Glomerular visceral epithelial cell (primary cell): Measurements from ENCODE around the gene LCE5A.
A peak's percentile ranks its signal among the peaks of the same experiment; 100 is the strongest.
"Not testable (repeated sequence)": the region's sequence is repeated elsewhere in the genome, so short reads cannot be mapped to it uniquely, and the experiment has no call there.

Experiments
- DNase-seq: peaks from one replicate; pipeline ENCODE4 v3.0.0-alpha.2; 2016; ENCODE audit errors: extremely low spot score

LCE5A gene

GRCh38 chr1:152510503-152510902, at the start of gene LCE5A:
LCE5A (plus strand) TSS chr1:152510803; CDS start chr1:152511535, 732 bp downstream.
- no peak for DNase-seq

GRCh38 chr1:152461544-152461943, 49.1 kb upstream of the LCE5A start:
- peak; percentile 77 for DNase-seq

GRCh38 chr1:152462636-152463035, 48.0 kb upstream of the LCE5A start:
- DNase-seq: no peak

GRCh38 chr1:152466217-152466616, 44.4 kb upstream of the LCE5A start:
- DNase-seq: no peak

GRCh38 chr1:152473887-152474537, 36.6 kb upstream of the LCE5A start:
- peak; percentile 25 for DNase-seq

GRCh38 chr1:152479792-152480595, 30.6 kb upstream of the LCE5A start:
- DNase-seq: peak; percentile 58

GRCh38 chr1:152481869-152482664, 28.5 kb upstream of the LCE5A start:
- peak; percentile 31 for DNase-seq

- no peak for DNase-seq
Observed at GRCh38 chr1:152486400-152487006, 24.1 kb upstream of the LCE5A start.

GRCh38 chr1:152487871-152488270, 22.7 kb upstream of the LCE5A start:
- DNase-seq: no peak

GRCh38 chr1:152491537-152491936, 19.1 kb upstream of the LCE5A start:
- not testable (repeated sequence) for DNase-seq

GRCh38 chr1:152495066-152495675, 15.4 kb upstream of the LCE5A start:
- DNase-seq: no peak

GRCh38 chr1:152497273-152497672, 13.3 kb upstream of the LCE5A start:
- no peak for DNase-seq

- DNase-seq: no peak
Observed at GRCh38 chr1:152501704-152502103, 8.9 kb upstream of the LCE5A start.

GRCh38 chr1:152502496-152503180, 8.0 kb upstream of the LCE5A start:
- DNase-seq: peak; percentile 33

GRCh38 chr1:152505083-152505482, 5.5 kb upstream of the LCE5A start:
- no peak for DNase-seq

- no peak for DNase-seq
Observed at GRCh38 chr1:152506899-152507498, 3.6 kb upstream of the LCE5A start.

- DNase-seq: no peak
Observed at GRCh38 chr1:152511596-152511995, 993 bp downstream of the LCE5A start.

GRCh38 chr1:152513081-152513480, 2.5 kb downstream of the LCE5A start:
- DNase-seq: no peak

- no peak for DNase-seq
Observed at GRCh38 chr1:152514715-152515433, 4.3 kb downstream of the LCE5A start.

- peak; percentile 11 for DNase-seq
Observed at GRCh38 chr1:152515434-152515783, 4.8 kb downstream of the LCE5A start.
